Measurements from ENCODE around the gene KCNK13.
"Not testable (repeated sequence)": the region's sequence is repeated elsewhere in the genome, so short reads cannot be mapped to it uniquely, and the experiment has no call there.

The KCNK13 gene

DNA sequence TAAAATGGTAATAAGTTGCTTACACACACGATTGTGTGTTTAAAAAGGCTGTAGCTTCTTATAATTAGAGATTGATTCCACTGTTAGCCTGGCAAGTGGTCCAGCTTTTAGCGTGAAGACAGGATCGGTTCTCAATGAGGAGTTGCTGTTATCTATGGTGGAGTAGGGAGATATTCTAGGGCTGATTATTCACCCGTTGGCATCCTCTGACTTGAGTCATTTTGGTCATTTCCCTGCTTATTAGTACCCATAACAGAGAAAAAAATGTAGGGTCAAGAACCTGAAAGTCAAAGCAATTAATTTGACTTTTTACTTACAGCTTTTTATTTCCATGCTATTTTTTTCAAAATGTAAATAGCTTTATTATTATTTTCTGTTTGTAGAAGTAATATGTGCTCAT is 76.0 kb downstream of the KCNK13 start:
- no peak for DNase-seq

DNA sequence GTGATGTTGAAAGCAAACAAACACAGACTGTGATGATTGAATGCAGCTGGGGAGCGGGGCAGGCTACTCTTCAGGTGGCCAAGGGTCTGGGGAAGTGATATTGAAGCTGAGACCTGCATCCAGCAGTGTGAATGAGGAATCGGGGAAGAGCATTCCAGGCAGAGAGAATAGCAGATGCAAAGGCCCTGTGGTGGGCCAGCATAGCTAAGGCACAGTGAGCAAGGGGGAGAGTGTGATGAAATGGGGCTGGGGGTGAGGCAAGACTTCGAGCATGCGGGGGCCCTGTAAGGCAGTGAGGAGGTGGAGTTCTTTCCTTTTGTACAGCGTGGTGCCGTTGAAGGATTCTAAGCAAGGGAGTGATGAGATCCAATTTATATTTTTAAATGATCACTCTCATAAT is 77.4 kb downstream of the KCNK13 start:
- no peak for DNase-seq

DNA sequence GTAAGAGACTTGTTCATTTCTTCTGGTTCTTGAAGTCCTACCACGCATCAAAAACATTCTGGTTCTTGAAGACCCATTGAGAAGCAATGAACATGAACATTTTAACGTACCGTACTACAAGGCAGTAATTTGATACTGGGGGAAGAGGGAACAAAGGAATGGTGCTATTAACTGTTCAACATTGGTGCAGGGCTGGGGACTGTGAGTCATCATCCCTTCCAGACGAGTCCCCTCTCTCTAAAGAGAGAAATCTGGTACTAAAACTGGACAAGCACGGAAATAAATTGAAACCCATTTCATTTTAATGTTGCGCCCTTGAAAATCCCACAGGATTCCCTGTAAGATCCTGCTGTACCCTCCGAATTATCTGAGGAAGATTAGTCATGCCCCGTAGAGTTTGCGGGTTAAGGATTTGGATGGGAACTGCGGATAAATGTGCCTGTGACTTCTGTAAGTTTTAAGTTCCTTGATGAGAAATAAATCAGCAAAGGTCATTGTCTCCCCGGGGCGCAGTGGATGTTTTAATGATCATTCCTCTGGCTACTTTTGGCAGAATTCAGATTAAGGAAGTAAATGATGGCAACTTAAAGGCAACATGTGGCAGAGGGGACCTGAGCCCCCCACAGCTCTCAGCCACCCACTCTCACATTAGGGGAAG is 78.6 kb downstream of the KCNK13 start:
- no peak for DNase-seq

DNA sequence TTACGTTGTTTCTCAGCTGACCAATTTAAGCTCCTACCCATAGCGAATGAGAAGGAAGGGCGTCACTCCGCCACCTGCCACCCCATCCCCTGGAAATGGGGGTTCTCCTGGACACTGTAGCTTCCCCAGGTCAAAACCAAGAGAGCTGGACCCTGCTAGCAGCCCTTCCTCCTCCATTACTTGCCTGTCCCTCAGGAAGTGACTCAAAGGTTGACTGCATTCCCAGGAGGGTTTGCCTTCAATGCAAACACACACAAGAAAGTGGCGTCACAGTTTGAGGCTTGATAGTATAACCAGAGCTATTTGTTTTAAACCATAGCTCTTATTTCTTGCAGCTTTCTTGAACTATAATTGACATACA is 79.1 kb downstream of the KCNK13 start:
- DNase-seq: no peak

DNA sequence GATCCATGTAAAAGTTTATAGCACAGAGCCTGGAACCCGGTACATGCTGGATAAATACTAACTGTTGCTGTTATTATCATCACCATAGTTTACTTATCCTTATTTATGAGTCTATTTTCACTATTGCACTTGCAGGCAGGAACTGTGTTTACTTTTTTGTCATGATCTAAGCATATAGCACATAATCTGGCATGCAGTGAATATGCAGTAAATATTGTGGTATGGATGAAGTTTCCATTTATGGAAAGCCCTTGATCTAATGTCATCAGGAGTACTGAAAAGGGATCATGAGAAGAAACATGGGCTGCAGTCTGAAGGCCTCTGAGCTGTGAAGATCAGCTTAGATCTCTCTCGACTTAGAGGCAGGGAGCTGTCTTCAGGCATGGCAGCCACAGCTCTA is 91.6 kb downstream of the KCNK13 start:
- no peak for DNase-seq

DNA sequence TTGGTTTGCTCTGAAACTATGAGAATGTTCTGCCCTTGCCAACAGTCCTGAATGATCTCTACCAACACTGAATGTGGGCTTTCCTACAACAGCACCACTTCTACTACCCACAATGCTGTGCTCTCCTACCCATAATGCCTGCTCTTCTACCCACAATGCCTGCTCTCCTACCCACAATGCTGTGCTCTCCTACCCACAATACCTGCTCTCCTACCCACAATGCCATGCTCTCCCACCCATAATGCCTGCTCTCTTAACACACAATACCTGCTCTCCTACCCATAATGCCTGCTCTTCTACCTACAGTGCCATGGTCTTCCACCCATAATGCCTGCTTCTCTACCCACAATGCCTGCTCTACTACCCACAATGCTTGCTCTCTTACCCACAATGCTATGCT is 92.3 kb downstream of the KCNK13 start:
- DNase-seq: no peak

DNA sequence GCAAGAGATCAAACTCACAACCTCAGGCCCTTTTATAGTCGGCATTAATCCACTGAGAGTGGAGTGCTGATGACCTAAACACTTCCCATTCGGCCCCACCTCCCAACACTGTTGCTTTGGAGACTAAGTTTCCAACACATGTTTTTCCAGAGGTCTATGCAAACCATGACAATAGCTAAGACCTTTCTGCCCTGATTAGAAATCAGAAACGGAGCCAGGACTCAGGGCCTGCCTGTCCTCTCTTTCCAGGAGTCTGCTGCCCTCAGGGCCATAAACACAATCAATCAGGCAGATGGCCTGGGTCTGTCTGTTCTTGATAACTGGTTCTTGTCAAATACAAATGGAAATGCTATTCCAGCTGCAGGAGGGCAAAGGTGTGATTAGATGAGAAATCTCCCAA is 97.4 kb downstream of the KCNK13 start:
- DNase-seq: no peak

DNA sequence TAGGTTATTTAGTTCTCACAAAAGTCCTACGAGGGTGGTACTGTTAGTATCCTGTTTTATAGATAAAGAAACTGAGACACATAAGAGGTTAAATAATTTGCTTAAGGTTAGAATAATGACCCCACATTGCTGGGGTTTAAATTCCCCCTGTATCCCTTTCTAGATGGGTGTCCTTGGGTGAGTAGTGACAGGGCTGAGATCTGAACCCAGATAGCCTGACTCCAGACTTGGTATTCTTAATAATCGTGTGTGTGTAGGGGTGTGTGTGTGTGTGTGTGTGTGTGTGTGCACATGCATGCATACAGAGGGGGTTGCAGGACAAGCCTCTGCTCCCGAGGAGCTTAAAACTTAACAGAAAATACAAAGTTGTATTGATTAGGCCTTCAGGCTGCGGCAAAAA is 97.9 kb downstream of the KCNK13 start:
- DNase-seq: no peak

DNA sequence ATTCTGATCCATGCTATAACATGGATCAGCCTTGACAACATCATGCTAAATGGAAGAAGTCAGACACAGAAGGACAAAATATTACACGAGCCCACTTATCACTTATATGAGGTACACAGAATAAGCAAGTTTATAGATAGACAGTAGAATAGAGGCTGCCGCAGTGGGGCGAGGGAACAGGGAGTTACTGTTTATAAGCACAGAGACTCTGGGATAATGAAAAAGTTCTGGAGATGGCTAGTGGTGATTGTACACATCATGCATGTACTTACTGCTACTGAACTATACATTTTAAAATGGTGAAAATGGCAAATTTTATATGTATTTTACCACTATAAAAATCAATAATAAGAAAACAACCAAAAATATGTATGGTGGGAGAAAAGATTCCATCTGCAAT is 99.3 kb downstream of the KCNK13 start:
- no peak for DNase-seq

DNA sequence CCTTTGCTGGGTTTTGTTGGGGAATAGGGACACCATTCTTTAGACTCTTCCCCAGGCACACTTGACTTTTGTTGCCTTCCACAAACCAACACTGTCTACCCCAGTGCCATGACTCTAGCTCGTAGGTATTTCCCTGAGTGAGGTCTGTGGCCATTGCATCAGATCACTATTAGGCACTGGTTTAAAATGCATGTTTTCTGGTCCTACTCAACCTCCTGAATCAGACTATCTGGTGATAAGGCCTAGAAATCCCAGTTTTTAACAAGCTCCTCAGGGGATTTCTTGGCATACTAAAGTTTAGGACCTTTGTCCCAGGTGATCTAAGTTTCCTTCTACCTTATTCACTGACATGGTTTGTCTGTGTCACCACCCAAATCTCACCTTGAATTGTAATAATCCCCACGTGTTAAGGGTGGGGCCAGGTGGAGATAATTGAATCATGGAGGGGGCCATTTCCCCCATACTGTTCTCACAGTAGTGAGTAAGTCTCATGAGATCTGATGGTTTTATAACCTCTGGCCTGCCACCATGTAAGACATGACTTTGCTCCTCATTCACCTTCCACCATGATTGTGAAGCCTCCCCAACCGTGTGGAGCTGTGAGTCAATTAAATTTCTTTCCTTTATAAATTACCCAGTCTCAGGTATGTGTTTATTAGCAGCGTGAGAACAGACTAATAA is 106.8 kb downstream of the KCNK13 start:
- no peak for DNase-seq

DNA sequence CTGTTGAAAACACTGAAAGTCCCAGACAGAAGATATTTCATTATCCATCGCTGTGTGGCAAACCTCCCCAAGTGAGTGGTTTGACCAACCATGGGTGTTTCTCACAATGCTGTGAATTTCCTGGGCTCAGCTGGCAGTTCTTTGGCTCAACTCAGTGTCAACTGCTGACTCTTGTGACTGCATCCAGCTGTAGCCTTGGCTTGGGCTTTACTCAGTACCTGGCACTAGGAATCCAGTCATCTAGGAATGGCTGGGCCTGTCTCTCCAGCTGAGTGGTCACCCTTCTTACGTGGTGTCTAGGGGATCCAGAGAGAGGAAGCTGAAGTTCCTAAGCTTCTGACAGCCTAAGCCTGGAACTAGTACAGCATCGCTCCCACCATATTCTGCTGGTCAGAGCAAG is 113.8 kb downstream of the KCNK13 start:
- no peak for DNase-seq

DNA sequence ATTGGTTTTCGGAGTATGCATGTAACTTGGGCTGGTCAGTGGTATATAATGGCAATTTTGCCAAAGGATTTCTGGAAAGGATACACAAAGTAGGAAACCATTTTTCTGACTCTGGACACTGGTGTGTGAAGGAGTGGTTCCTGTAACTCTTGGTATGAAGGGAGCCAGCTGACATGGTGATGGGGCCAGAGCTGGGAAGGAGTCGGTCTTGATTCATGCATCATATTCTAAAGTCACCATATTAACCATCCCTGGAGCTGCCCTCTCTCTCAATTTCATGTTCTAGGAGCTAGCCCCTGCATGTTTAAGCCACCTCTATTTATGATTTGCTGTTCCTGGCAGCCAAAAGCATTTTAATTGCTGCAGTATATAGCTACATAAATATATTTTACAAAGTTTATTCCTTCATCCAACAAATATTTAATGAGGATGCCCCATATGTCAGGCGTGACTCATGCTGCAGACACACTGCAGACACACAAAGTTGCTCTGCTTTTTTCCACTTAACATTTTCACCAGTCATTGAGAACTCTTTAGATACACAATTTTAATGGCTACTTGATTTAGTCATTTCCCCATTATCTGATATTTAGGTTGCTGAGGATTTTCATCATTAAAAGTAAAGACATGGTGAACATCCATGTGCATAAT is 115.9 kb downstream of the KCNK13 start:
- DNase-seq: no peak

DNA sequence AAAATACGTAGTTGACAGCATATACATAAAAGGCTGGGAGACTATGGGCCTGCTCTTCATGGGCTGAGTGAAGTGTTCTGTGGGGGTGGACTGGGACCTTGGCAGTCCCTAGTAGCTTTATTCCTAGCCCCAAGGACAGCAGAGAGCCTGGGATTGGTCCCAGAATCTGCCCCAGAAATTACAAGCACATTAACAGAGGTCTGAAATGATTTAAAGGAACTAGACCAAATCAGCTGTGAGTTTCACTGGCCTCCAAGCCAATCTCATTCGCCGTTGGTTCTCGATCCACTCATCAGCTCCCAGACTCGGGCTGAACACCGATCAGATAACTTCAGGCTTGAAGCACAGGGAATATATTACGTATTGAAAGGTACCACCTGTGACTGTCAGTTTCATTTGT is 117.6 kb downstream of the KCNK13 start:
- DNase-seq: no peak

DNA sequence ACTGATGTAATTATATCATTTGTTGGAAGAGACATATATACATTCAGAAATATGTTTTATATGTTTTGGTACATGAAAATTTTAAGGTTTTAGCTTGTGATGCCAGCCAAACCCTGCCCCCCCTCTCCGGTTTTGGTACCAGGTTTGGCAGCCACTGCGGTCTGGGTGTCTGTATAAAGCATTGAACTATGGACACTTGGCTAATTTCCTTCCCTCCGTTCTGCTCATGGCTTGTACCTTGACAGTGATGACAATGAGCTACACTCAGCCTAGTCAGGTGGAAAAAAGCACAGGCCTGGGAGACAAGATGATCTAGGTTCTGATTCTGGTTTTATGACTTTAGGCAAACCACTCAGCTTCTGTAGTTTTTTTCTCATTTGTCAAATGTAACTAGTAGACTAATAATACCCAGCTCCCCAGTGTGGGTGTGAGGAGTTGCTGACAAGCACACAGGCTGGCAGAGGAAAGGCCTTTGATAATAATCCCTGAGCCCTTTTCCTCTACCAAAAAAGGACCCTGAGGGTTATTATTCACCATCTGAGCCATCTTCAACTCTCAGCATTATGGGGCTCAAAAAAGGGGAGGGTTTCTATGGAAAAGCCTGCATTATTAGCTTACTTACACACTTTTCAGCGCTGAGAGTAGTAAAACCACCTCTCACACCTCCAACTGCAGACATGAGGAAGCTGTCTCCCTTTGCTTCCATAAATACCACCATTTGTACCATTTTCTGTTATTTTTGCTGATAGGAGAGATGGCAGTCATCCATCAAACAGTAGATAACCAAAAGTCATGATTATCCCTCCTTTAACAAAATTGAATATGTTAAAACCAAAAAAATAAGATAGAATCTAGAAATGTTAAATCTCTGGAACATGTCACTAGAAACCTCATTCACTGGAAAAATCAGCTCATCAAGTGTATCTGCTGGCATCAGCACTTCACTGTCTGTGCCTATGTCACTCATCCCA is 118.3 kb downstream of the KCNK13 start:
- no peak for DNase-seq

DNA sequence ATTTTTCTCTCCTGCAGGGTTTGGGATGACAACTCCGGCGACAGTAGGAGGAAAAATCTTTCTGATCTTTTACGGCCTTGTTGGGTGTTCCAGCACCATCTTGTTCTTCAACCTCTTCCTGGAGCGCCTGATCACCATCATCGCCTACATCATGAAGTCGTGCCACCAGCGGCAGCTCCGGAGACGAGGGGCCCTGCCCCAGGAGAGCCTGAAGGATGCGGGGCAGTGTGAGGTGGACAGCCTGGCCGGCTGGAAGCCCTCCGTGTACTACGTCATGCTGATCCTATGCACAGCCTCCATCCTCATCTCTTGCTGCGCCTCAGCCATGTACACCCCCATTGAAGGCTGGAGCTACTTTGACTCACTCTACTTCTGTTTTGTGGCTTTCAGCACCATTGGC is 122.3 kb downstream of the KCNK13 start:
- no peak for DNase-seq

DNA sequence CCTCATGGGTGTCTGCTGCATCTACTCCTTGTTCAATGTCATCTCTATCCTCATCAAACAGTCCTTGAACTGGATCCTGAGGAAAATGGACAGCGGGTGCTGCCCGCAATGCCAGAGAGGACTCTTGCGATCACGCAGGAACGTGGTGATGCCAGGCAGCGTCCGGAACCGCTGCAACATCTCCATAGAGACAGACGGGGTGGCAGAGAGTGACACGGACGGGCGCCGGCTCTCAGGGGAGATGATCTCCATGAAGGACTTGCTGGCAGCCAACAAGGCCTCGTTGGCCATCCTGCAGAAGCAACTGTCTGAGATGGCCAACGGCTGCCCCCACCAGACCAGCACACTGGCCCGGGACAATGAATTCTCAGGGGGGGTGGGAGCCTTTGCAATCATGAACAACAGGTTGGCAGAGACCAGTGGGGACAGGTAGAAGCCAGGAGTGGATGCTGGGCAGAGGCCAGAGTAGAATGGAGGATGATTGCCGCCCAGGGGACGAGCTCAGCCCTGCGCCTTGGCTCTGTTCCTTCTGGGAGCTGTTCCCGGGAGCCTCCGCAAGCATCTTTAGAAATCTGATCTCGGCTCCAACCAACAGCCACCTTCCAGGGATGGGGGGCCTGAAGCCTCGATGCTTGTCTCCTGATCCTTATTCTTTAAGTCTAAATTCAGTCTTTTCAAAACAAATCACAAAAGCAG is 122.9 kb downstream of the KCNK13 start:
- DNase-seq: no peak

DNA sequence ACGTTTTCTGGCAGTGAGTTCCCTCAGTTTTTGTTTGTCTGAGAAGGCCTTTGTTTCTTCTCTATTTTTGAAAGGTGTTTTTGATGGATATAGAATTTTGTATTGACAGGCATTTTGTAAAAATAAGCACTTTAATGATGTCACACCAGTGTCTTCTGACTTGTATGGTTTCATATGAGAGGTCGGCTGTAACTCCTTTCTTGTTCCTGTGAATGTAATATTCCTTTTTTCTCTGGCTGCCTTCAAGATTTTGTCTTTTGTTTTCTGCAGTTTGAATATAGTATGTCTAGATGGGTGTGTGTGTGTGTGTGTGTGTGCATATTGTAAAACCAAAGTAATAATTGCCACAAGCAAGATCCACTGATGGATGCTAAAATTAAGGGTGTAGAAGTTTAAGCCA is 126.8 kb downstream of the KCNK13 start:
- DNase-seq: no peak

DNA sequence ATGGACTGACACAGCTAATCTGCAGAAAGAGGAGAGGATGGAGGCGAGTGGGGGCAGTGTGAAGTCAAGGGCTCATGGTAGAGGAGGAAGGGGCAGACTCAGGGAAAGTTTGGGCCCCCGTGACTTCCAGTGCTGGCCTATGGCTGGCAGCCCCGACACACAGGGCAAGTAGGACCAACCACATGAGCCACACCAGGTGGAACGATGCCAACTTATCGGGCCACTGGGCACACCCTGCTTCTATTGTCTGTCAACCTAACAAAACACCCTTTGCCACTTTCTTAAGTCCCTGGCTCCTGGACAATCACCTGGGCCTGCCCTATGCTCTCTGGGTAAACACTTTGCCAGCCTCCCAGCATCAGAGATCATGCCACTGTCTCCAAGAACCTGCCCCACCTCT is 129.4 kb downstream of the KCNK13 start:
- no peak for DNase-seq

DNA sequence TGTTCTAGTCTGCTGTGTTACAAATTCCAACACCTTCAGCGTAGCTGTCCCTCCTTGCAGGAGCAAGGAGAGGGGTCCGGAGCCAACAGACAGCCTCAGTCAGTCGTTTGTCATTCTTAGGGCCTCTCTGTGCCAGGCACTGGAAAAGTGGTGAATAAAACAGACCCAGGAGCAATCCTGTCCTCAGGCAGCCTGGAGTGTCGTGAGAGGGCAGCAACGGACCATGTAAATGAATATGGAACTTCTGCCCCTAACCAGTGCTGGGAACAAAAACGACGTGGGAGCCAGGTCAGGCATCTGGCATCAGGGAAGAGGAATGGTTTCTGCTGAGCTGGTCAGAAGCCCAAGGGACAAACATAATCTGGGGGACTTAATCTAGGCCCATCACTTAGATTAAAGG is 129.8 kb downstream of the KCNK13 start:
- no peak for DNase-seq

DNA sequence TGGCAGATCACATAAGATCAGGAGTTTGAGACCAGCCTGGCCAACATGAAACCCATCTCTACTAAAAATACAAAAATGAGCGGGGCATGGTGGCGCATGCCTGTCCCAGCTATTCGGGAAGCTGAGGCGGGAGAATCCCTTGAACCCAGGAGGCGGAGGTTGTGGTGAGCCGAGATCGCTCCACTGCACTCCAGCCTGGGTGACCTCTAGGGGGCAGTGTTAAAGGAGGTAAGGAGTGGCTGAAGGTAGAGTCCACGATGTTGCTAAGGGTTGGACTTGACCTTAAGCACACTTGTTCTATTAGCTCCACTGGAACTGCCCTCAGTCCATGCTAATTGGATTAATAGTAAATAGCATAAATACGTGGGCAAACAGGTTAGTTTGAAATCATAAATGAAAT is 132.1 kb downstream of the KCNK13 start:
- DNase-seq: no peak

DNA sequence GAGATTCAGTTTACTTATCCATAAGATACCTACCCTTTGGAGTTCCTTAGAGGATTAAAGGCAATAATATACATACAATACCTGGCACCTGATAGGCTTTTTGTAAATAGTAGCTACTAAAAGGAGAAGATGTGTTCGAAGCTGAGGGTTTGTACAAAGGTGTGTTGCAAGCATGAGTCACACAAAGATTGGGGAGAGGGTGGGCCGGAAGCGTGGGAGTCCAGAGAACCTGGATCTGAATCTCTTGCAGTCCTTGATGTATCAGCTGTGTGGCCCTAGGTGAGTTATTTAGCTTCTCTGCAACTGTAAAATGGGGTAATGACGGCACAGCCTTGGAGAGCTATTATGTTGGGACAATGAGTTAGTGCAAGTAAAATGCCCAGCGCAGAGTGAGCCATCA is 132.9 kb downstream of the KCNK13 start:
- no peak for DNase-seq

DNA sequence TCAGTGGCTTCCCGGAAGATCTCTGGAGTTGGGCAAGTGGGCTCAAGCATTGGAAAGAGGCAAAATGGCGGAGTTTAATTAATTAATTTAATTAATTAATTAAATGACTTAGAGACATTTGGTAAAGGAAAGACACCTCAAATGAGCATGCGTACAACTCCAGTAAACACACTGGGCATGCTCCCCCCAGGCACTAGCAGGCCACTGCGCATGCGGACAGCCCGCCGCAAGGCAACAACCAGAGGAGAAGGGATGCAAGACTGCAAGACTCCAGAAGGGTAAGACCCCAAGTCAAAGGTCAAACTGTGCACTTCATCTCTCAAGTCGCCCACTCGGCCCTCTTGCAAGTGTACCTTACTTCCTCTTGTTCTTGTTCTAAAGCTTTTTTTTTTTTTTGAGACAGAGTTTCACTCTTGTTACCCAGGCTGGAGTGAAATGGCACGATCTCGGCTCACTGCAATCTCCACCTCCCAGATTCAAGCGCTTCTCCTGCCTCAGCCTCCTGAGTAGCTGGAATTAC is 136.8 kb downstream of the KCNK13 start:
- no peak for DNase-seq

DNA sequence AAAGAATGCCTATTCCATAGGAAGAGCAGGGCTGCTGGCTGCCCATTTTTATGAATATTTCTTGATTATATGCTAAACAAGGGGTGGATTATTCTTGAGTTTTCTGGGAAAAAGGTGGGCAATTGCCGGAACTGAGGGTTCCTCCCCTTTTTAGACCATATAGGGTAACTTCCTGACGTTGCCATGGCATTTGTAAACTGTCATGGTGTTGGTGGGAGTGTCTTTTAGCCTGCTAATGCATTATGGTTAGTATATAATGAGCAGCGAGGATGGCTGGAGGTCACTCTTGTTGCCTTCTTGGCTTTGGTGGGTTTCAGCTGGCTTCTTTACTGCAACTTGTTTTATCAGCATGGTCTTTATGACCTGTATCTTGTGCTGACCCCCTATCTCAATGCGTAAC is 138.8 kb downstream of the KCNK13 start:
- not testable (repeated sequence) for DNase-seq

All from NK-92 treated with Interleukin-12 subunit alpha and Interleukin-12 subunit beta, amount 100 ng/mL, for 24 hours (cell line).